ENCODE data around the gene RPL37A.

DNA sequence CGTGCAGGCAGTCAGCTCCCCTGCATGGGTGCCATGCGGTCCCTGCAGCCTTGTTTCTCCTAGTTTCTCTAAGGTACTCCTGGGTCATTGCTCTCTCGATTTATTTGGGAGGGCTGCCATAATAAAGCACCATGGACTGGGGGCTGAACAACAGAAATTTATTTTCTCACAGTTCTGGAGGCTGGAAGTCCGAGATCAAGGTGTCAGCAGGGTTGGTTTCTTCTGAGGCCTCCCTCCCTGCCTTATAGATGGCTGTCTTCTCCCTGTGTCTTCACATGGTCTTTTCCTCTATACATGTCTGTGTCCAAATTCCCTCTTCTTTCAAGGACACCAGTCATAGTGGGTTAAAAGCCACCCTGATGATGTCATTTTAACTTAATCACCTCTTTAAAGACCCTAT, 40.5 kb downstream of the RPL37A start:
- TF ChIP-seq SPI1 (IDR thresholded peaks at IDR 0.05; ENCODE audit: borderline replicate concordance, low read depth) (no peak), CTCF (IDR thresholded peaks at IDR 0.05; ENCODE audit: insufficient read depth, low read length) (no peak), POLR2AphosphoS5 (IDR thresholded peaks at IDR 0.05; ENCODE audit: low read depth) (no peak), GABPA (IDR thresholded peaks at IDR 0.05; ENCODE audit: low read depth) (no peak)
- TF ChIP-seq, protein P1, sequence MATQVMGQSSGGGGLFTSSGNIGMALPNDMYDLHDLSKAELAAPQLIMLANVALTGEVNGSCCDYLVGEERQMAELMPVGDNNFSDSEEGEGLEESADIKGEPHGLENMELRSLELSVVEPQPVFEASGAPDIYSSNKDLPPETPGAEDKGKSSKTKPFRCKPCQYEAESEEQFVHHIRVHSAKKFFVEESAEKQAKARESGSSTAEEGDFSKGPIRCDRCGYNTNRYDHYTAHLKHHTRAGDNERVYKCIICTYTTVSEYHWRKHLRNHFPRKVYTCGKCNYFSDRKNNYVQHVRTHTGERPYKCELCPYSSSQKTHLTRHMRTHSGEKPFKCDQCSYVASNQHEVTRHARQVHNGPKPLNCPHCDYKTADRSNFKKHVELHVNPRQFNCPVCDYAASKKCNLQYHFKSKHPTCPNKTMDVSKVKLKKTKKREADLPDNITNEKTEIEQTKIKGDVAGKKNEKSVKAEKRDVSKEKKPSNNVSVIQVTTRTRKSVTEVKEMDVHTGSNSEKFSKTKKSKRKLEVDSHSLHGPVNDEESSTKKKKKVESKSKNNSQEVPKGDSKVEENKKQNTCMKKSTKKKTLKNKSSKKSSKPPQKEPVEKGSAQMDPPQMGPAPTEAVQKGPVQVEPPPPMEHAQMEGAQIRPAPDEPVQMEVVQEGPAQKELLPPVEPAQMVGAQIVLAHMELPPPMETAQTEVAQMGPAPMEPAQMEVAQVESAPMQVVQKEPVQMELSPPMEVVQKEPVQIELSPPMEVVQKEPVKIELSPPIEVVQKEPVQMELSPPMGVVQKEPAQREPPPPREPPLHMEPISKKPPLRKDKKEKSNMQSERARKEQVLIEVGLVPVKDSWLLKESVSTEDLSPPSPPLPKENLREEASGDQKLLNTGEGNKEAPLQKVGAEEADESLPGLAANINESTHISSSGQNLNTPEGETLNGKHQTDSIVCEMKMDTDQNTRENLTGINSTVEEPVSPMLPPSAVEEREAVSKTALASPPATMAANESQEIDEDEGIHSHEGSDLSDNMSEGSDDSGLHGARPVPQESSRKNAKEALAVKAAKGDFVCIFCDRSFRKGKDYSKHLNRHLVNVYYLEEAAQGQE (IDR thresholded peaks at IDR 0.05; ENCODE audit: insufficient replicate concordance, low read depth), result no peak
